ENCODE data around the gene FAM20A.

FAM20A gene

DNA sequence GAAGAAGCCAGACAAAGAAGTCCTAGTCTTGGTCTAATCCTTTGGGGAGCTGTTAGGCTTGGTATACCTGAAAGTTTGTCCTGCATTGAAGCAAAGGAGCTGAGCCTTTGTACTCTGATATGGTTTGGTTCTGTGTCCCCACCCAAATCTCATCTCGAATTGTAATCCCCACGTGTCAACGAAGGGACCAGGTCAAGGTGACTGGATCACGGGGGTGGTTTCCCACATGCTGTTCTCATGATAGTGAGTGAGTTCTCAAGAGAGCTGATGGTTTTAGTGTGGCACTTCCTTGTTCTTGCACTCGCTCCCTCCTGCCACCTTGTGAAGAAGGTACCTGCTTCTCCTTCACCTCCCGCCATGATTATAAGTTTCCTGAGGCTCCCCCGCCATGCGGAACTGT lies 33.6 kb downstream of the FAM20A start:
- H3F3A ChIP-seq (ENCODE audit: low read depth) = no peaks in the 10 kb centered on the region
- H3K79me2 ChIP-seq (ENCODE audit: insufficient read depth, low read length) = no peaks in the 10 kb centered on the region
- no peak overlapping the region for H3K9ac ChIP-seq (ENCODE audit: low read depth, low read length, poor library complexity, severe bottlenecking)
- H3K4me3 ChIP-seq (ENCODE audit: low read length, poor library complexity, severe bottlenecking) = no peak overlapping the region
- H2AFZ ChIP-seq (ENCODE audit: low read length) = no peak overlapping the region
- H3K4me1 ChIP-seq (ENCODE audit: insufficient read depth, low read length, poor library complexity, severe bottlenecking) = no peaks in the 10 kb centered on the region
- H3K9me3 ChIP-seq (ENCODE audit: insufficient read depth, low read depth, low read length) = no peaks in the 10 kb centered on the region
- no peaks in the 10 kb centered on the region for H4K20me1 ChIP-seq (ENCODE audit: insufficient read depth, low read length, poor library complexity, severe bottlenecking)
- TF ChIP-seq, protein P1, sequence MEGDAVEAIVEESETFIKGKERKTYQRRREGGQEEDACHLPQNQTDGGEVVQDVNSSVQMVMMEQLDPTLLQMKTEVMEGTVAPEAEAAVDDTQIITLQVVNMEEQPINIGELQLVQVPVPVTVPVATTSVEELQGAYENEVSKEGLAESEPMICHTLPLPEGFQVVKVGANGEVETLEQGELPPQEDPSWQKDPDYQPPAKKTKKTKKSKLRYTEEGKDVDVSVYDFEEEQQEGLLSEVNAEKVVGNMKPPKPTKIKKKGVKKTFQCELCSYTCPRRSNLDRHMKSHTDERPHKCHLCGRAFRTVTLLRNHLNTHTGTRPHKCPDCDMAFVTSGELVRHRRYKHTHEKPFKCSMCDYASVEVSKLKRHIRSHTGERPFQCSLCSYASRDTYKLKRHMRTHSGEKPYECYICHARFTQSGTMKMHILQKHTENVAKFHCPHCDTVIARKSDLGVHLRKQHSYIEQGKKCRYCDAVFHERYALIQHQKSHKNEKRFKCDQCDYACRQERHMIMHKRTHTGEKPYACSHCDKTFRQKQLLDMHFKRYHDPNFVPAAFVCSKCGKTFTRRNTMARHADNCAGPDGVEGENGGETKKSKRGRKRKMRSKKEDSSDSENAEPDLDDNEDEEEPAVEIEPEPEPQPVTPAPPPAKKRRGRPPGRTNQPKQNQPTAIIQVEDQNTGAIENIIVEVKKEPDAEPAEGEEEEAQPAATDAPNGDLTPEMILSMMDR (conservative IDR thresholded peaks at IDR 0.05; ENCODE audit: low read length) = no peak
- no peak for TF ChIP-seq EZH2phosphoT487 (IDR thresholded peaks at IDR 0.05; ENCODE audit: borderline replicate concordance)
- no peaks in the 10 kb centered on the region for H3K36me3 ChIP-seq (ENCODE audit: insufficient read depth, low read length)
- no peak overlapping the region for H3K4me2 ChIP-seq (ENCODE audit: low read depth, low read length, poor library complexity, severe bottlenecking)
- no peaks in the 10 kb centered on the region for H3K9me2 ChIP-seq (replicated peaks; ENCODE audit: low read depth, low read length)
- H3K27me3 ChIP-seq (ENCODE audit: insufficient read depth, low read length, poor library complexity, severe bottlenecking) = no peaks in the 10 kb centered on the region

DNA sequence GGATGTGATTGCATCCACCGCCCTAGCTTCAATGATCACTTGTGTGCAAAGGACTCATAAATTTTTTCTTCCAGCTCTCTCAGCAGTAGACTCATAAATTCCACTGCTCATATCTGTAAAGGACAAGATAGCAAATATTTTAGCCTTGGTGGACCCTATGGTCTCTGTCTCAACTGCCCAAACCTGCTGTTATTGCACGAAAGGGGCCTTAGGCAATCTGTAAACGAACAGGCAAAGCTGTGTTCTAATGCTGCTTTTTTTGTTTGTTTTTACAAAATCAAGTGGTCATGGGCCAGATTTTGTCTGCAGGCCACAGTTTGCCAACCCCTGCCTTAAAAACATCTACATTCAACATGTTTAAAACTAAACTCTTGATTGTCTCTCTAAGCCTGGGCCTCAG lies 34.1 kb downstream of the FAM20A start:
- Histone ChIP-seq H3K27me3 (ENCODE audit: insufficient read depth, low read length, poor library complexity, severe bottlenecking) (no peaks in the 10 kb centered on the region), H3K4me3 (ENCODE audit: low read length, poor library complexity, severe bottlenecking) (no peak overlapping the region), H3F3A (ENCODE audit: low read depth) (no peaks in the 10 kb centered on the region), H4K20me1 (ENCODE audit: insufficient read depth, low read length, poor library complexity, severe bottlenecking) (no peaks in the 10 kb centered on the region), H3K4me1 (ENCODE audit: insufficient read depth, low read length, poor library complexity, severe bottlenecking) (no peaks in the 10 kb centered on the region), H3K4me2 (ENCODE audit: low read depth, low read length, poor library complexity, severe bottlenecking) (no peak overlapping the region), H3K9me3 (ENCODE audit: insufficient read depth, low read depth, low read length) (no peaks in the 10 kb centered on the region), H3K36me3 (ENCODE audit: insufficient read depth, low read length) (no peaks in the 10 kb centered on the region), H3K9ac (ENCODE audit: low read depth, low read length, poor library complexity, severe bottlenecking) (no peak overlapping the region), H3K9me2 (replicated peaks; ENCODE audit: low read depth, low read length) (no peaks in the 10 kb centered on the region), H2AFZ (ENCODE audit: low read length) (no peak overlapping the region), H3K79me2 (ENCODE audit: insufficient read depth, low read length) (no peaks in the 10 kb centered on the region)
- TF ChIP-seq, protein P1 (conservative IDR thresholded peaks at IDR 0.05; ENCODE audit: low read length) = no peak
- TF ChIP-seq EZH2phosphoT487 (IDR thresholded peaks at IDR 0.05; ENCODE audit: borderline replicate concordance) = no peak

DNA sequence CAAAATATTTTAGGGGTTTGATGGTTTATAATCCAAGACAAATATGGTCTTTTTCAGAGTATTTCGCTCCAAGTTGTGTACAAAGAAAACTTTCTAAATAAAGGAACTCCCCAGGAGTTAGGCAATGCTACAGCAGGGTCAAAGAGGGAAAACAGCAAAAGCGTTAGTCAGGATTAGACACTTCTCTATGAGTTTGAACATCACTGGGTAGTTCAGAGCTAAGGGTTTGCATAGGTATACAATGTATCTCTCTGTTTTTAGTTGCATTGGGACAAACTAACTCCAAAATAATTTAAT lies 34.8 kb downstream of the FAM20A start:
- Histone ChIP-seq H3K9me3 (ENCODE audit: insufficient read depth, low read depth, low read length) (no peaks in the 10 kb centered on the region), H3K4me3 (ENCODE audit: low read length, poor library complexity, severe bottlenecking) (no peak overlapping the region), H4K20me1 (ENCODE audit: insufficient read depth, low read length, poor library complexity, severe bottlenecking) (no peaks in the 10 kb centered on the region), H3K9ac (ENCODE audit: low read depth, low read length, poor library complexity, severe bottlenecking) (no peak overlapping the region), H3F3A (ENCODE audit: low read depth) (no peaks in the 10 kb centered on the region), H3K9me2 (replicated peaks; ENCODE audit: low read depth, low read length) (no peaks in the 10 kb centered on the region), H3K4me1 (ENCODE audit: insufficient read depth, low read length, poor library complexity, severe bottlenecking) (no peaks in the 10 kb centered on the region), H3K36me3 (ENCODE audit: insufficient read depth, low read length) (no peaks in the 10 kb centered on the region), H3K79me2 (ENCODE audit: insufficient read depth, low read length) (no peaks in the 10 kb centered on the region), H2AFZ (ENCODE audit: low read length) (no peak overlapping the region), H3K4me2 (ENCODE audit: low read depth, low read length, poor library complexity, severe bottlenecking) (no peak overlapping the region), H3K27me3 (ENCODE audit: insufficient read depth, low read length, poor library complexity, severe bottlenecking) (no peaks in the 10 kb centered on the region)
- no peak for TF ChIP-seq EZH2phosphoT487 (IDR thresholded peaks at IDR 0.05; ENCODE audit: borderline replicate concordance)
- TF ChIP-seq, protein P1 (conservative IDR thresholded peaks at IDR 0.05; ENCODE audit: low read length) = no peak
